HUDEP-2 (cell line): Measurements from ENCODE around the gene TRIM61.

Experiments used
- DNase-seq, 76 experiments: peaks; one replicate each; lab custom pipeline; 2025; ENCODE audit not compliant: unreplicated experiment in 76 of 76; lab: John Stamatoyannopoulos, UW

TRIM61 gene

GRCh38 chr4:164918956-164919355 lies 58.5 kb downstream of the TRIM61 start:
- DNase-seq = no peak
